Spinal cord (tissue), 10 donors: ENCODE measurements around the gene SESN1. TPM values are rescaled to one million over a fixed set of nuclear protein-coding genes. Genes with fewer than 3 reads are reported as not detected.
A peak's percentile ranks its signal among the peaks of the same experiment; 100 is the strongest.

Experiments used
- DNase-seq, 6 donors: peaks; one replicate each; pipeline versions ENCODE4 v3.0.0 to v3.0.0-alpha.2; 2013 to 2015; ENCODE audit warnings: low spot score in 6 of 6, low read depth in 4 of 6
- H3K27ac ChIP-seq: one replicate; pipeline ENCODE4 v1.5.1; 2013; ENCODE audit warnings: low read depth, low read length, control low read depth
- H3K27me3 ChIP-seq: one replicate; pipeline ENCODE4 v1.6.1; 2013; ENCODE audit warnings: low read length; ENCODE audit not compliant: control insufficient read depth, insufficient read depth
- H3K36me3 ChIP-seq: one replicate; pipeline ENCODE4 v1.6.1; 2013; ENCODE audit warnings: low read length; ENCODE audit not compliant: control insufficient read depth, insufficient read depth
- H3K4me1 ChIP-seq: one replicate; pipeline ENCODE4 v1.6.1; 2013; ENCODE audit warnings: low read length; ENCODE audit not compliant: control insufficient read depth, insufficient read depth
- H3K4me3 ChIP-seq: one replicate; pipeline ENCODE4 v1.5.1; 2013; ENCODE audit warnings: low read depth, low read length, control low read depth
- H3K9me3 ChIP-seq: one replicate; pipeline ENCODE4 v1.6.1; 2013; ENCODE audit warnings: low read length; ENCODE audit not compliant: control insufficient read depth, insufficient read depth
- WGBS: methylation state at CpG from one replicate; pipeline ENCODE4 v1.1.5; 2013; ENCODE audit warnings: missing lambda C conversion rate; ENCODE audit not compliant: insufficient coverage; 5-methylcytosine and 5-hydroxymethylcytosine counted together
- polyA plus RNA-seq, 2 donors: library from polyadenylated mRNA; unstranded; fragments of 120-200 nt; gene quantifications; one replicate each; pipeline ENCODE4 v1.2.1, GENCODE V29; 2013; ENCODE audit not compliant: insufficient read length in 2 of 2
- total RNA-seq, 2 donors: library from RNA; depleted of rRNA in 1 of 2; stranded (reverse); fragments of 120-200 nt in 1 of 2; fragments of >200 nt in 1 of 2; gene quantifications; one replicate each; pipeline versions ENCODE4 v1.2.3 to v1.2.4, GENCODE V29; 2013 to 2014
- donor health status: healthy.

SESN1 gene
- total and polyA plus RNA-seq, 4 donors: 25.3 to 68.6 (median 43.4) TPM

- H3K4me3 ChIP-seq: peak overlapping the region; percentile 86
- under 1% methylated on average over 80 of the region's 80 CpGs for WGBS
These were observed 85.2 kb downstream of the SESN1 start for GRCh38 chr6:109009236-109009961.

GRCh38 chr6:109008537-109009235 lies 86.0 kb downstream of the SESN1 start:
- H3K27ac ChIP-seq: peak overlapping the region; percentile 80

More at GRCh38 chr6:109009236-109009961, 85.2 kb downstream of the SESN1 start:
- H3K36me3 ChIP-seq: no peaks in the 10 kb centered on the region
- H3K4me1 ChIP-seq: peaks cover 4% of the 10 kb centered on the region
- H3K27me3 ChIP-seq: no peaks in the 10 kb centered on the region
- H3K27ac ChIP-seq: peak overlapping the region; percentile 80
- H3K9me3 ChIP-seq: no peaks in the 10 kb centered on the region
- DNase-seq: peak; percentile 75 to 96 (median 86)

GRCh38 chr6:109008054-109008453 lies 86.6 kb downstream of the SESN1 start:
- H3K9me3 ChIP-seq: no peaks in the 10 kb centered on the region
- peak overlapping the region; percentile 86 for H3K4me3 ChIP-seq
- DNase-seq: no peak
- no peaks in the 10 kb centered on the region for H3K27me3 ChIP-seq
- no peak overlapping the region for H3K27ac ChIP-seq
- peaks cover 4% of the 10 kb centered on the region for H3K4me1 ChIP-seq
- no CpG with 5 or more reads among the region's 4 CpGs for WGBS
- H3K36me3 ChIP-seq: no peaks in the 10 kb centered on the region

More at GRCh38 chr6:109008537-109009235, 86.0 kb downstream of the SESN1 start:
- H3K4me1 ChIP-seq: peaks cover 4% of the 10 kb centered on the region
- no peaks in the 10 kb centered on the region for H3K36me3 ChIP-seq
- WGBS: 2% methylated on average over 18 of the region's 24 CpGs
- H3K9me3 ChIP-seq: no peaks in the 10 kb centered on the region
- no peaks in the 10 kb centered on the region for H3K27me3 ChIP-seq
- peak in 3 of 6 donors; percentile 49 to 68 (median 55) for DNase-seq
- peak overlapping the region; percentile 86 for H3K4me3 ChIP-seq

GRCh38 chr6:109007521-109007920 lies 87.1 kb downstream of the SESN1 start:
- Histone ChIP-seq H3K36me3 (no peaks in the 10 kb centered on the region), H3K27me3 (no peaks in the 10 kb centered on the region), H3K4me1 (peaks cover 4% of the 10 kb centered on the region), H3K27ac (no peak overlapping the region), H3K4me3 (no peak overlapping the region), H3K9me3 (no peaks in the 10 kb centered on the region)
- no peak for DNase-seq
- WGBS: no CpG with 5 or more reads among the region's 3 CpGs

GRCh38 chr6:109006818-109007217 lies 87.8 kb downstream of the SESN1 start:
- no peaks in the 10 kb centered on the region for H3K36me3 ChIP-seq
- no peak overlapping the region for H3K27ac ChIP-seq
- no CpG with 5 or more reads among the region's 1 CpG for WGBS
- H3K4me1 ChIP-seq: peaks cover 4% of the 10 kb centered on the region
- no peaks in the 10 kb centered on the region for H3K27me3 ChIP-seq
- no peaks in the 10 kb centered on the region for H3K9me3 ChIP-seq
- DNase-seq: no peak
- no peak overlapping the region for H3K4me3 ChIP-seq

GRCh38 chr6:109002882-109003281 lies 91.8 kb downstream of the SESN1 start:
- H3K27me3 ChIP-seq: no peaks in the 10 kb centered on the region
- H3K4me1 ChIP-seq: no peaks in the 10 kb centered on the region
- no peak for DNase-seq
- no peak overlapping the region for H3K27ac ChIP-seq
- H3K9me3 ChIP-seq: no peaks in the 10 kb centered on the region
- no peaks in the 10 kb centered on the region for H3K36me3 ChIP-seq
- no peak overlapping the region for H3K4me3 ChIP-seq

GRCh38 chr6:109002051-109002697 lies 92.5 kb downstream of the SESN1 start:
- DNase-seq: peak in 1 of 6 donors; percentile 31
- Histone ChIP-seq H3K27me3 (no peaks in the 10 kb centered on the region), H3K9me3 (no peaks in the 10 kb centered on the region), H3K4me3 (no peak overlapping the region), H3K36me3 (no peaks in the 10 kb centered on the region), H3K4me1 (no peaks in the 10 kb centered on the region), H3K27ac (peak overlapping the region; percentile 54)
- no CpG with 5 or more reads among the region's 3 CpGs for WGBS

GRCh38 chr6:109001291-109001894 lies 93.3 kb downstream of the SESN1 start:
- DNase-seq: peak in 2 of 6 donors; percentile 37 to 75
- H3K36me3 ChIP-seq: no peaks in the 10 kb centered on the region
- H3K4me1 ChIP-seq: no peaks in the 10 kb centered on the region
- no CpG with 5 or more reads among the region's 7 CpGs for WGBS
- H3K4me3 ChIP-seq: no peak overlapping the region
- H3K27me3 ChIP-seq: no peaks in the 10 kb centered on the region
- no peaks in the 10 kb centered on the region for H3K9me3 ChIP-seq
- peak overlapping the region; percentile 54 for H3K27ac ChIP-seq

- Histone ChIP-seq H3K4me3 (no peak overlapping the region), H3K36me3 (no peaks in the 10 kb centered on the region), H3K27me3 (no peaks in the 10 kb centered on the region), H3K4me1 (no peaks in the 10 kb centered on the region), H3K27ac (no peak overlapping the region), H3K9me3 (no peaks in the 10 kb centered on the region)
- no CpG with 5 or more reads among the region's 2 CpGs for WGBS
- DNase-seq: no peak
These were observed 94.4 kb downstream of the SESN1 start for GRCh38 chr6:109000289-109000688.
